K562 (cell line): ENCODE data around the gene FOXJ3. TPM values are rescaled to one million over a fixed set of nuclear protein-coding genes. Genes with fewer than 3 reads are reported as not detected.
A peak's percentile ranks its signal among the peaks of the same experiment; 100 is the strongest.

Experiments
- ATAC-seq: fragments of 200-7000 bp; cut with Tn5 transposase; 3 replicates; pipeline ENCODE4 v1.9.1; 2020; ENCODE audit warnings: moderate library complexity
- BruUV-seq: library from RNA; stranded (reverse); fragments of 400-500 nt; replicated peaks from 2 replicates; lab custom pipeline; 2021; lab: Mats Ljungman, UMichigan
- CTCF ChIA-PET: fragments of 300-600 bp; formaldehyde crosslinking; extraction: SDS; loops from one replicate; lab custom pipeline; 2021; ENCODE audit warnings: low intra/inter-chr PET ratio; lab: Yijun Ruan, JAX
- POLR2A ChIA-PET: fragments of 300-600, 350-650 bp; sonication (Branson Sonifier 250); formaldehyde crosslinking; extraction: SDS; loops from one replicate; lab custom pipeline; 2021; ENCODE audit warnings: antibody characterized with exemption, inconsistent platforms; lab: Yijun Ruan, JAX
- DNase-seq, 4 experiments: peaks; one replicate each; pipeline versions ENCODE4 v3.0.0 to v3.0.0-alpha.2; 2011 to 2018; ENCODE audit warnings: low spot score in 3 of 4, mixed read lengths in 3 of 4; ENCODE audit errors: extremely low read depth in 1 of 4
- FAIRE-seq: peaks from 2 replicates; lab custom pipeline; 2011; peaks lifted over from hg19 to GRCh38; lab: Jason Lieb, UNC
- H2AFZ ChIP-seq: 2 replicates; pipeline ENCODE4 v1.6.0; 2011; ENCODE audit warnings: low read depth, low read length, control low read depth, inconsistent platforms
- H3K27ac ChIP-seq: fragments of 200-600 bp; 3 replicates; pipeline ENCODE4 v1.8.0; 2011; ENCODE audit warnings: low read depth, mild to moderate bottlenecking, control low read depth, inconsistent platforms, low read length, moderate library complexity, mixed read lengths; ENCODE audit errors: extremely low read depth
- H3K27me3 ChIP-seq, 2 experiments: fragments of 300-600 bp in 1 of 2; 2 replicates in 1 of 2; 3 replicates in 1 of 2; pipeline versions ENCODE4 v1.6.0 to v1.8.0; 2011; ENCODE audit warnings: inconsistent platforms in 2 of 2, low read length in 2 of 2, mild to moderate bottlenecking in 1 of 2, mixed read lengths in 1 of 2, moderate library complexity in 1 of 2; ENCODE audit not compliant: control insufficient read depth in 2 of 2, insufficient read depth in 2 of 2
- H3K36me3 ChIP-seq: fragments of 300-600 bp; 3 replicates; pipeline ENCODE4 v1.8.0; 2011; ENCODE audit warnings: mild to moderate bottlenecking, low read length, inconsistent platforms; ENCODE audit not compliant: control insufficient read depth, insufficient read depth
- H3K4me1 ChIP-seq, 2 experiments: fragments of 200-600 bp in 1 of 2; replicated peaks in 1 of 2; 2 replicates in 1 of 2; 3 replicates in 1 of 2; pipeline versions ENCODE4 v1.5.1 to v1.8.0; 2011; ENCODE audit warnings: inconsistent platforms in 2 of 2, low read length in 2 of 2, mild to moderate bottlenecking in 1 of 2, mixed read lengths in 1 of 2, moderate library complexity in 1 of 2; ENCODE audit not compliant: control insufficient read depth in 2 of 2, insufficient read depth in 2 of 2
- H3K4me2 ChIP-seq: 2 replicates; pipeline ENCODE4 v1.6.1; 2011; ENCODE audit warnings: low read length, control low read depth, inconsistent platforms, mixed read lengths; ENCODE audit not compliant: insufficient read depth
- H3K4me3 ChIP-seq: fragments of 200-600 bp; sonication (generic), shearing (Covaris generic); 2 replicates; pipeline ENCODE4 v1.5.1; 2016; ENCODE audit warnings: control low read depth, inconsistent platforms
- H3K79me2 ChIP-seq: fragments of 200-600 bp; 3 replicates; pipeline ENCODE4 v1.8.0; 2011; ENCODE audit warnings: low read length, inconsistent platforms; ENCODE audit not compliant: control insufficient read depth, insufficient read depth
- H3K9ac ChIP-seq, 2 experiments: 2 replicates each; pipeline versions ENCODE4 v1.6.0 to v1.6.1; 2011; ENCODE audit warnings: low read depth in 2 of 2, low read length in 2 of 2, control low read depth in 1 of 2, inconsistent platforms in 1 of 2, mild to moderate bottlenecking in 1 of 2, mixed read lengths in 1 of 2; ENCODE audit not compliant: insufficient read depth in 1 of 2
- H3K9me1 ChIP-seq: one replicate; pipeline ENCODE4 v1.6.0; 2011; ENCODE audit warnings: inconsistent platforms, mild to moderate bottlenecking, low read length, moderate library complexity; ENCODE audit not compliant: control insufficient read depth, insufficient read depth
- H3K9me3 ChIP-seq: replicated peaks from 2 replicates; pipeline ENCODE4 v1.5.1; 2011; ENCODE audit warnings: low read depth, low read length, inconsistent platforms; ENCODE audit not compliant: control insufficient read depth, insufficient read depth
- H4K20me1 ChIP-seq: replicated peaks from 2 replicates; pipeline ENCODE4 v1.6.1; 2011; ENCODE audit warnings: low read length, inconsistent platforms, mixed read lengths; ENCODE audit not compliant: control insufficient read depth, insufficient read depth
- ARID4B ChIP-seq: sonication (generic); formaldehyde crosslinking; IDR thresholded peaks from 2 replicates; pipeline ENCODE4 v1.8.0; 2022; ENCODE audit warnings: mild to moderate bottlenecking, missing genetic modification reagents
- KDM1A ChIP-seq, 2 experiments: fragments of 450-650 bp; IDR thresholded peaks; 2 replicates each; pipeline ENCODE4 v1.6.1; 2016; ENCODE audit warnings: mild to moderate bottlenecking in 2 of 2
- L3MBTL2 ChIP-seq: fragments of 450-650 bp; IDR thresholded peaks from 2 replicates; pipeline ENCODE4 v1.6.1; 2016; ENCODE audit warnings: mild to moderate bottlenecking, moderate library complexity
- NCOA4 ChIP-seq: fragments of 450-650 bp; IDR thresholded peaks from 2 replicates; pipeline ENCODE4 v1.6.1; 2018; ENCODE audit warnings: mild to moderate bottlenecking; ENCODE audit not compliant: partially characterized antibody
- ZNF41 ChIP-seq: fragments of 250-450 bp; sonication (Bioruptor Pico); conservative IDR thresholded peaks from 2 replicates; pipeline ENCODE4 v1.4.0; 2020; ENCODE audit warnings: mild to moderate bottlenecking
- WGBS: fragments of 100-300 bp; shearing (Covaris generic); methylation state at CpG from one replicate; pipeline ENCODE4 v1.1.6; 2016; ENCODE audit warnings: low coverage, mixed read lengths; ENCODE audit not compliant: insufficient coverage; ENCODE audit errors: missing lambda C conversion rate; 5-methylcytosine and 5-hydroxymethylcytosine counted together
- in situ Hi-C: fragments of 300-500 bp; cut with MboI; formaldehyde crosslinking; loops from 4 replicates; pipeline ENCODE4 v1.15.0; 2018; ENCODE audit warnings: inconsistent platforms, mixed read lengths
- intact Hi-C: fragments of 100-400 bp; cut with micrococcal nuclease; formaldehyde crosslinking; loops from 2 replicates; pipeline ENCODE4 v1.14.2; 2022
- polyA plus RNA-seq, 8 experiments: library from polyadenylated mRNA; depleted of rRNA in 4 of 8; stranded (reverse) in 5 of 8; unstranded in 3 of 8; fragments of >200 nt; fragmentation: Nextera tagmentation in 2 of 8; fragmentation: Illumina TruSeq in 1 of 8; extraction: Ambion mirVana in 2 of 8; extraction: Trizol in 1 of 8; gene quantifications; 2 replicates each; pipeline versions ENCODE4 v1.2.1 to v1.2.3, GENCODE V29; 2011 to 2014; ENCODE audit warnings: inconsistent platforms in 1 of 8, missing spikeins in 1 of 8
- total RNA-seq, 7 experiments: library from RNA; depleted of rRNA in 6 of 7; stranded (reverse); fragments of >200 nt in 6 of 7; fragmentation: Illumina TruSeq in 2 of 7; extraction: Trizol in 2 of 7; gene quantifications; 2 replicates each; pipeline versions ENCODE4 v1.2.1 to v1.2.3, GENCODE V29; 2011 to 2021; ENCODE audit warnings: low replicate concordance in 1 of 7

FOXJ3 gene
- total and polyA plus RNA-seq, 9 of the 15 experiments (the other 6 are each of a cell fraction or from before 2014, with no cell fraction given) = 8.7 to 35.3 (median 23.4) TPM

- FAIRE-seq = no peak
- Histone ChIP-seq H3K36me3 (no peaks in the 10 kb centered on the region), H3K9ac (no peak overlapping the region), H3K79me2 (no peaks in the 10 kb centered on the region), H2AFZ (no peak overlapping the region), H4K20me1 (peaks cover 3% of the 10 kb centered on the region; the same call in 1 of the 2 replicates), H3K4me2 (no peak overlapping the region), H3K4me3 (no peak overlapping the region), H3K27ac (no peak overlapping the region), H3K9me3 (no peaks in the 10 kb centered on the region; the same call in 1 of the 2 replicates), H3K27me3 (peaks cover 0 to 29% of the 10 kb centered on the region in 2 experiments; a peak in 3 of 5 replicates), H3K9me1 (no peaks in the 10 kb centered on the region), H3K4me1 (peaks cover 0 to 16% of the 10 kb centered on the region in 2 experiments; a peak in 2 of 5 replicates)
- WGBS = 23% methylated on average over 16 of the region's 21 CpGs
- ATAC-seq = no peak
- DNase-seq = no peak
- no TSS peak for BruUV-seq
- ChIA-PET CTCF (no interaction called here), POLR2A (interaction anchor here (0.8 kb wide), 1 partner anchor 17 kb away, joined by 4 read pairs; no protein-coding TSS in a partner anchor)
- intact Hi-C loops (no loop called here), in situ Hi-C loops (no loop called here)
- TF ChIP-seq ARID4B (CRISPR knock-in tag) (no peak), L3MBTL2 (no peak), NCOA4 (no peak), KDM1A (IDR thresholded peaks at IDR 0.05) (peak in 1 of 2 experiments; percentile 60; a peak in 3 of 4 replicates), ZNF41 (no peak)
Observed at GRCh38 chr1:42167611-42168390, 167.2 kb downstream of the FOXJ3 start.
